K562 (cell line): Measurements from ENCODE around the gene CNMD.

ENCODE experiments used
- CHD2 ChIP-seq: IDR thresholded peaks from 2 replicates; pipeline ENCODE4 v1.6.1; 2011; ENCODE audit warnings: low read depth, low read length
- GATAD2B ChIP-seq: fragments of 450-650 bp; IDR thresholded peaks from 2 replicates; pipeline ENCODE4 v1.6.1; 2017; ENCODE audit warnings: mild to moderate bottlenecking, borderline replicate concordance
- USF1 ChIP-seq: sonication (generic); formaldehyde crosslinking; IDR thresholded peaks from 2 replicates; pipeline ENCODE4 v1.9.0; 2022; ENCODE audit warnings: mild to moderate bottlenecking, missing genetic modification reagents
- ZHX1 ChIP-seq: fragments of 150-350 bp; conservative IDR thresholded peaks from 2 replicates; pipeline ENCODE4 v1.6.1; 2014; ENCODE audit warnings: low read length

GRCh38 chr13:52782471-52783448, 43.1 kb upstream of the CNMD start:
- TF ChIP-seq ZHX1, result no peak
- TF ChIP-seq CHD2, result no peak
- TF ChIP-seq GATAD2B, result no peak
- TF ChIP-seq USF1 (CRISPR knock-in tag), result no peak
